ENCODE results near the gene CPLANE2.
"Not testable (repeated sequence)": the region's sequence is repeated elsewhere in the genome, so short reads cannot be mapped to it uniquely, and the experiment has no call there.

The CPLANE2 gene

DNA sequence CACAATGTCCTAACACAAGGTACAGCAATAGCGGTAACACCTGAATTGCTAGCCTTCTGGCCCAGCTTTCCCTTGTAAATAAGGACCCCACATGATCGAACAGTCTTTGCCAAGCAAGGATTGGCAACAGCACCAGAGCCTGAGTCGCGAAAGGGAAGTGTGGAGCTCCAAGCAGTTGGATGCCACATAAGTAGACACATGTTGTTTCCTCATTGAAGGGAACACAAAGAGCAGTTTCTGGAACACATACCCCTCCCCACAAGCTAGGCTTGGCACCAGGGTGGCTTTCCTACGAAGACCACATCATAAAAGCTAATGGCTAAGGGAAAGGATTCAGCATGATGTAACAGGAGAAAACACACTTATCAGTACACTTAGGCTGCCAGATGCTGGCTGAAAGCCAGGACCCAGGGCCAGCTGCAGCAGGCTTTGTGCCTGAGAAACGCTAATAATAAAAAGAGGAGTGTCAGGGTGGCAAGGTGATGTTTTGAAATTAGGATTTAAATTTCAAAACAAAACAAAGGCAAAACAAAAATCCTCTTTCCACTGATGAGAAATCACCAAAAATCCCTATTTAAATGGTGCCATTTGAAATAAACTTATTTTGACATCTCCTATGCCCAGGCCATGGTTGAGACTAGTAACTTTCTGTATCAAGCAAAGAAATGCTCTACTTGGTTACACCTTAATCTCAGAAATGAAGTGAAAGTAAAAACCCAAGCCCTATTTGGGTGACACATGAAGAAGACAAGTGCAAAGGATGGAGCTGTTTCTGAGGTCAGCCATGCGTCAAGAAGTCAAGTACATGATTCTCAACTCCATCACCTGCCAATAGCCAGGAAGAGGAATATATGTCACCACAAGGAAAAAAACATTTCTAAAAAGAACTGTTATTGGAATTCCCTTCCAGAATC lies 11.9 kb upstream of the CPLANE2 start:
- DNase-seq, result peak; percentile 100

DNA sequence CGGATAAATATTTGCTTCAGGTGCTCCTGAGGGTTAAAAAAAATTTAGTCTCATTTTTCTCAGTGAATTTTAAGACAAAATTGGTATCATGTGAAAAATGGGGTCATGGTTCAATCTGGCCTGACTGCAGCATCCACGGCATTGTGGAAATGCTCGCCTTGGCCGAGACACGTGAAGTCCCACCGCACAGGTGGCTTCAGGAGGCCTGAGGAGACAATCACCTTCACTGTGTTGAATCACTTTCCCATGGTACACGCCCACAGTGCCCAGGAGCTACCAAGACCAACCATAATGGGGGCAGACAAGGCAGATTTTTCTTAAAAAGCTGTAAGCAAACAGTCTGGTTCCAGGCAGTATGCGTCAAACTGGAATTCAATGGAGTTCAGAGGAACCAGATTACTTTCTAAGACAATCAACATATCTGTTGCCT lies 11.0 kb upstream of the CPLANE2 start:
- DNase-seq, result no peak

DNA sequence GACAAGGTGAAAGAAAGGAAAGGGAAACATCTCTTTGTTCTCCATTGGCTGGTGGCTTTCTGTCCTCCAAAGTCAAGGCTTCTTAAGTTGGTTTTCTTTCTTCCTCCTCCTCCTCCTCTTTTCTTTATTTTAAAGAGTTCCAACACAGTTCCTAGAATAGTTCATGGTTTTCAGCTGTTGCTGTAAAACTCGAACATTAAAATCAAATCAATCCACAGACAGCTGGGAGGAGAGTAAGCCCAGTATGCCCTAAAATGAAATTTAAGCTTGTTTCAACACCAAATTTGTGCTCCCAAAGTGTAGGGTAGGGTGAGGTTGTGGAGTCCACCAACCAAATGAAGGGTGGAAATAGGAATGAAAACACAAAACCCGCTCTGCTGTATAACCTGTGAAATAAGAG lies 10.5 kb upstream of the CPLANE2 start:
- no peak for DNase-seq

DNA sequence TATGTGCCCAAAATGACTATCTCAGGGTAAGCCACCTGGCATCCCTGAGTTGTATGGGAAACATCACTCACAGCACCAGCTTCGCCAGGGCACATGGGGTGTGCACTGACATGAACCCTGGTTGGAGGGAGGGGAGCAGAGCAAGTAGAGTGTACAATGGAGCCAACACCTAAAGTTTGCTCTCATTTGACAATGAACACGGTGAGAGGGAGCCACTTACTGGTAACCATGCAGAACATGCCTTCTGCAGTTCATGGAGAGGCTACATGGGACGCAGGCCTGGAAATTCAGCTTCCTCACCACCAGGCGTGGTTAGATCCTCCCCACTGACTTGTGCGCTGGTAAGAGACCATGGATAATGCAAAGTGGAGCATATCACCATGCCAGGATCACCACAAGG lies 10.0 kb upstream of the CPLANE2 start:
- DNase-seq, result no peak

DNA sequence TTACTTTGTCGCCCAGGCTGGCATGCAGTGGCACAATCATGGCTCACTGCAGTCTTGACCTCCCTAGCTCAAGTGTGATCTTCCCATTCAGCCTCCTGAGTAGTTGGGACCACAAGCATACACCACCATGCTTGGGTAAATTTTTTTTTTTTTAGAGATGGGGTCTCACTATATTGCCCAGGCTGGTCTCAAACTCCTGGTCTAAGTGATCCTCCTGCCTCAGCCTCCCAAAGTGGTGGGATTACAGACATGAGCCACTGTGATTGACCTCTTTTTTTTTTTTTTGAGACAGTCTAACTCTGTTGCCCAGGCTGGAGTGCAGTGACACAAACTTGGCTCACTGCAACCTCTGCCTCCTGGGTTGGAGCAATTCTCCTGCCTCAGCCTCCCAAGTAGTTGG lies 9.3 kb upstream of the CPLANE2 start:
- not testable (repeated sequence) for DNase-seq

DNA sequence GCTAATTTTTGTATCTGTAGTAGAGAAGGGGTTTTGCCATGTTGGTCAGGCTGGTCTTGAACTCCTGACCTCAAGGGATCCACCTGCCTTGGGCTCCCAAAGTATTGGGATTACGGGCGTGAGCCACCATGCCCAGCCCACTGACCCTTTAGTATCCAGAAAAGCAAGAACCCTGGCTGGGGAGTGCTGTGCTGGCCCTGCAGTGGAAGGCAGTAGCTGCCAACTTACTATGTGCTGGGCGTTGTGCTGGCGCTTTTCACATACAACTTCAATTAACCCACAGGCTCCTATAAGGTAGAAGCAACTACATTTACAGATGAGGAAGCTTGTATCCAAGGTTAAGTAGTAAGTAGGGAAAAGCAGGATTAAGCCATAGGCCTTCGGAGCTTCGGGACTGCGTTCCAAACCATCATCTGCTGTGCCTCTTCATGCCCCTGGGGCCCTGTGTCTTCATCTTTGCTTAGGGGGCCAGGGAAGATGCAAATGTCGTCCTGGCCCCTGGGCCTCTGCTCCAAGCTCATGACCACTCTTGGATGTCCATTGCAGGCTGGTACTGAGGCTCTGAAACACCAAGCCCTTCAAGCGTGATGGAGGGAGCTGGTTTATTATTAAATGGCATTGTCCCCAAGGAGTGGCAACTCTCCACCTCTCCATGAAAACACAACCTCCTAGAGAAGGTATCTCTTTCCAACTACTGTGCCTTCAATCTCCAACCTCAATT lies 8.7 kb upstream of the CPLANE2 start:
- no peak for DNase-seq

DNA sequence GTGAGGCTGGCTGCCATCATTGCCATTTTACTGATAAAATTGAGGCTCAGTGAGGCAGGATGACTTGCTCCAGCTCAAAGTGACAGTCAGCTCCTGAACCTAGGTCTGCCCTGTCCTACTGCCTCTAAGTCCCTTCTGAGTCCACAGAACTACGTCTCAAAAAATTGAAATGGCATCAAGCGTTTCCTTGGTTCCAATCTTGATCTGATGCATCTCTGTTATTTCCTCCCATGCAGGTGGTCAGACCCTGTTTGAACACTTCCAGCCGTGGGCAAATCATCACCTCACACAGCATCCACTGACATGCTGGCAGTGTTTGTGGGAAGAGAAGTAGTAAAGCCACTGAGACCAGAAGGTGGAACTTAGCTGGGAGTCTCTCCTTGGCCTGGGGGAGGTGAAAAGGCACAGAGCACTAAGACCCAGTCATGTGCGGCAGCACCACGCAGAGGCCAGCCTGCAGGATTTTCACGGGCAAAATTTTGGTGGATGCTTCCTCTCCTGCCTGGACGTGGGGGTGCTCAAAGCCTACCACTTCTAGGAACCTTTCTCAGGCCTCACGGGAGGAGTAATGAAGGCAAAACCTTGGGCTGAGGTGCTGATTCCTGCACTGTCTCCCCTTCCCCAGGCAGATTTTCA lies 7.8 kb upstream of the CPLANE2 start:
- no peak for DNase-seq

DNA sequence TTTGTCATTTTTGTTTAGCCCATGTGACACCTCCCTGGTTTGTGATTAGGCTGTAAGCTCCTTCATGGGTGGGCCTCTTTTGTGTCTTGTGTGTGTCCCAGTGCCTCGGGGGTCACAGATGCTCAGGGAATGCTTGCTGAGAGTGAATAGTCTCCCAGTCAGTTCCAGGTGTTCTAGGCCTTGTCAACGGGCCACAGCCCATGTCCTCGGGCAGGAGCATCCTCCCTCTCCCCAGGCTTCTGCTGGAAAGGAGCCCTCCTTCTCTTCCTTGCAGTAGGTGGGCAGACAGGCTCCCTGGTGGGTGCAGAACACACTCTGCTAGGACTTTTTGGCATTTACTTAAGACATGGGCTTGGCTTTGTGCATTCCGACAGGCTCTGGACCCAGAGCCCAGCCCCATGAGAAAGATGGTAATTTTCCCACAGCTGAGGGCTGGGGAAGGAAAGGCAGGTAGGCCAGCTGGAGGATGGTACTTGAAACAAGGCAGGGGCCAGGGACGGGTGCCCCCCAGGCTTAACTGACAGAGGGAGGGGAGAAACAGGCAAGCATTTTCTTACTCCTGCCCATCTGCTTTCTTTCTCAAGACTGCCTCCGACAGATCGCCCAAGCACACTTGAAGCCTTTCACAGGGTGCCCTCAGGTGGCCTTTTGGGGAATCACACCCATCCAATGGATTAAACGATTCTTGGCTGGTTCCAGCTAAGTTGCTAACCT lies 7.1 kb upstream of the CPLANE2 start:
- DNase-seq, result peak; percentile 73

DNA sequence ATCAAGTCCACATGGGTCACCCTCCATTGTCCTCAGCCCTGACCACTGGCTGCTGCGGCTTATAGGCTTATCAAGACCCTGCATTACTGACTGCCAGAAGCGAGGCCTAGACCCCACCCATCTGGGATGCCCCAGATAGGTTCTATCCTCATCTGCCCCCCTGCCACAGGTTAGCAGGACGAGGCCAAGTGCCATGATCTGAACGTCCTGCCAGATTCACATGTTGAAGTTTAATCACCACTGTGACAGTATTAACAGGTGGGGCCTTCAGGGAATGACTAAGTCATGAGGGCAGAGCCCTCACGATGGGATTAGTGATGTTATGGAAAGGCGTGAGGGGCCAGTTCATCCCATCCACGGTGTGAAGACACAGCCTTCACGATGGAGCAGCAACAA lies 6.2 kb upstream of the CPLANE2 start:
- no peak for DNase-seq

DNA sequence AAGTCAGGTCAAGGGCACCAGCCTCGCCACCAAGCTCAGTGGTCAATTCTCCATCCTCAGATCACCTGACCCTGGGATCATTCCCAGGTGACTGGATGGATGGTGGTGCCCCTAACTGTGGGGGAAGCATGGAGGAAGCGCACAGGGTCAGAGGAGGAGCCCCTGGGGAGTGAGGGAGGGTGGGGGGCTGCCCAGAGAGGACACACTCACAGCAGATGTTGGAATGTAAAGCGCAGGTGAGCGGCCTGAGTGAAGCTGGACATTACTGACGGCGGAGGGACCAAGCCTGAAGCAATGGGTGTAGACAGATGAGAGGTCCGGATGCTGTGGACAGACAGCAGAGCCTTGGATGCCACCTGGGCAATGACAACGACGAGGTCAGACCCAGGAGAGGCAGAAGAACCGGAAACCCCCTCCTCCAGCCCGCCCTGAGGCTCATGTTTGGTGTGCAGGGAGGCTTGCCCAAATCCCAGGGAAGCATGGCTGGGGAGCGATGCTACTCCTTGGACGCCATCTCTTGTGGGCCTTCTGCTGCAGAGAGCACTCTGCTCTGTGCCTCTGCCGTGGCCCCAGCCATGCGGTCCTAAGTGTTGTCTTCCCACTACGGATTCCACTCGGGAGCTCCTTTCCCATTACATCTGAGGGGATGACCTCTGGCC lies 5.7 kb upstream of the CPLANE2 start:
- DNase-seq, result no peak

DNA sequence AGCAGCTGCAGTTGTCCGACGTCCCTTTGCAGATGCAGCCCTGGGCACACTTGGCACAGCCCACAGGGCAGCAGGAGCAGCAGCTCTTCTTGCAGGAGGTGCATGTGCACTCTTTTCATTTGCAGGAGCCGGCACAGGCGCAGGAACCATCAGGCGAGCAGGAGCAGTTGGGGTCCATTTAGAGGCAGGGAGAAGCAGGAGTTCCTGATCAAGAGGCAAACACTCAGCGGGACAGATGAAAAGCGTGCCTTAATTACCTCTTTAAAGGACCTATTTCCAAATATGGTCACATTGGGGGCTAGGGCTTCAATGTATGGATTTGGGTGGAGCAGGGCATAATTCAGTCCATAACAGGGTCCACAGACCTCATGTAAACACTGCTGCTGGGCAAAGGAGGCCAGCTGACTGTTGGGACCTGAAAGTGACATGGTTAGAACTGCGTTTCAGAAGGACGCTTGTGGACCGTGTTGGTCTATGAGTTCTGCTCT lies 4.3 kb upstream of the CPLANE2 start:
- DNase-seq, result peak; percentile 43

DNA sequence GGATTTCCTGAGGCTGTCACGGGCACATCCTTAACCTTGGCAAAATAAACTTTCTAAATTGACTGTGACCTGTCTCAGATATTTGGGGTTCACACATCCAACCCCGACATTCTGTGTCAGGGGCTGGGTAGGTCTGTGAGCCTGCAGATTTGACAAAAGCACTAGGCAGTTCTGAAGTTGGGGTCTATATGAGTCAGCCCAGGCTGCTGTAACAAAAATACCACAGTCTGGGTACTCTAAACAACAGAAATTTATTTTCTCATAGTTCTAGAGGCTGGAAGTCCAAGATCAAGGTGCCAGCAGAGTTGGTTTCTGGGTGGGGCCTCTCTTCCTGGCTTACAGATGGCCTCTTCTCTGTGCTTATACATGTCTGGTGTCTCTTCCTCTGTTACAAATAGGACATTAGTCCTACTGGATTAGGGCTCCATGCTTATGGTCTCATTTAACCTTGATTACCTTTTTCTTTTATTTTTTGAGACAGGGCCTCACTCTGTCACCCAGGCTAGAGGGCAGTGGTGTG lies 3.0 kb upstream of the CPLANE2 start:
- DNase-seq, result no peak

DNA sequence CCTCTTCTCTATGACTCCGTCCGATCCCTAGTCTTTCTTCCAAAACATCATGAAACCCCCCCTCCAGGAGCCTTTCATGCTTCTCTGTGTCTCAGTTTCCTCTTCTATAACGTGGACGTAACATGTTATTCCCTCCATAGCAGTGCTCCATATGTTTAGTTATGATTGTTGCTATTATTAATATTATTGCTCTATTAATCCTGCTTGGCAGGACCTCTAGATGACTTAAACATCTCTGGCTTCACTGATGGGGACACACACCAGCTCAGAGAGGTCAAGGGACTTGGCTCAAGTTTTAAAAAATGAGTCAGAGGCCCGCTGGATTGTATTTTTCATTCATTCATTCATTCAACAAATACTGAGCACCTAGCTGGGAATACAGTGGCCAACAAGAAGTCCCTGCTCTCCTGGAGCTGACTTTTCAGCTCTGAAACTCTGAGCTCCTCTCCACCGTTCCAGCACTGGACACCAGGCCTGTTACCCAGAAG lies 404 bp upstream of the CPLANE2 start:
- no peak for DNase-seq

DNA sequence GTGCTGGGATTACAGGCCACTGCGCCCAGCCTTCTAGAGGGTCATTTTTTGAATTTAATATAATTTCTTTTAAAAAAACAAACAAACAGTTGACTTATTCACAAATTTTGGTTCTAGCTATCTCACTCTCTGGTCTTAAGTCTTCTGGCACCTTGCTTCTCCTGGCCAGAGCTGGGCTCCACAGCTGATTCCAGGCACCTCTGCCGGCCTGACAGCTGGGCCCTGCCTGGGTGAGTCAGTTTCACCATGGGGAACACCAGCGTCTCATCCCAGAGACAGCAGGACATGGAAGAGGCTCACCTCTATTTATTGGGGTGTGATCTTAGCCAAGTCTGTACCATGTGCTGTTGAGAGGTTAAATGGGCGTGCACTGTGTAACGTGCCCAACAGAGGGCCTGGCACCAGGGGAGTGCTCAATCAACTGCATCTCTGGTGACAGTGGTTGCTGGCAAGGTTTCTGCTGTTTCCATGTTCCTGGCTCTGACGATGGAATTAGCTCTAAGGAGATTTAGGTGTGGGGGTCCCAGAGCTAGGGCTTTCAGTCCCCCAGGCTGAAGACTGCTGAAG lies 956 bp downstream of the CPLANE2 start:
- peak; percentile 91 for DNase-seq

DNA sequence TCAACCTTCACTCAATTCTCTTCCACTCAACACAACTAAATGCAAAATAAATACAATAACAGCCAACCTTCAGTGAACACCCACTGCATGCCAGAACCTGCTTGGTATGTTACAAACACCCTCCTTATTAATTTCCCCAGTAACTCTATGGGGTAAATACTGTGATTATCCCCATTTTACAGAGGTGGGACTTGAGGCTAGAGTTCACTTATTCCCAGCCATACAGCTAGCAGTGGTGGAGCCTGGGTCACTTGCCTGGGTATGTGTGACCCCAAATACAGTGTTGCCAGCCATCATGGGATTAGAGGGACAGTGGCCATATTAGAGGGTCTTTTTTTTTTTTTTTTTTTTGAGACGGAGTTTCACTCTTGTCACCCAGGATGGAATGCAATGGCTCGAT lies 1.6 kb downstream of the CPLANE2 start:
- no peak for DNase-seq

DNA sequence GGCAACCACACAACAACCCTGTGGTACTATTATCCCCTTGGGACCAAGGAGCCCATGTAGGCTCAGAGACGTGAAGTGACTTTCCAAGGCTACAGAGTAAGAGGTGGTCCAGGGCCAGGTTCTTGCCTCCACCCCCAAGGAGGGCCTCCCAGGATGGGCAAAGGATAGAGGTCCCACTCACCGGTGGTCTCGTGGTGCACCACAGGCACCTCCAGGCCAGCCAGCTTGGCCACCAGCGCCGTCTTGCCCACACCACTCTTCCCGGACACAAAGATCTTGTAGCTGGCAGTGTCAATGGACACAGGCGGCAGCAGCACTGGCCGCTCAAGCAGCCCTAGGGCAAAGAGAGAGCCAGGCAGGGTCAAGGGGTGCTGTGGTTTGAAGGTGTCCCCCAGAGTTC lies 3.6 kb downstream of the CPLANE2 start:
- DNase-seq, result no peak

DNA sequence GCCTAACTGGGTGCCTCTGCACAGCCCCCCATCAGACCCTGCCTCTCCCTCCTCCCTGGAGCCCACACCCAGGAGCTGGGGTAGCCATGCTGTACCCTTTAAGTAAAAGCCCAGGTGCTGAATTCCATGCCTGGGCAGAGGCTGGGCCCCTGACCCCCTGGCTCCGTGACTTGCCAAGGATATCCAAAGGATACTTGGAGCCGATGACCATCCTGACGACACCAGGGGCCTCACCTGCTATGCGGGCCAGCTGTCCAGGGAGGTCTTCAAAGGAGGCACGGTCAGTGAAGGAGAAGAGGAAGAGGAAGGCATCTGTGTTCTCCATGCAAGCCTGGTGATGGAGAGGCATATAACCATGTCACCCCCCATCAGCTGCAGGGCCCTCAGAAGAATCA lies 4.7 kb downstream of the CPLANE2 start:
- no peak for DNase-seq

DNA sequence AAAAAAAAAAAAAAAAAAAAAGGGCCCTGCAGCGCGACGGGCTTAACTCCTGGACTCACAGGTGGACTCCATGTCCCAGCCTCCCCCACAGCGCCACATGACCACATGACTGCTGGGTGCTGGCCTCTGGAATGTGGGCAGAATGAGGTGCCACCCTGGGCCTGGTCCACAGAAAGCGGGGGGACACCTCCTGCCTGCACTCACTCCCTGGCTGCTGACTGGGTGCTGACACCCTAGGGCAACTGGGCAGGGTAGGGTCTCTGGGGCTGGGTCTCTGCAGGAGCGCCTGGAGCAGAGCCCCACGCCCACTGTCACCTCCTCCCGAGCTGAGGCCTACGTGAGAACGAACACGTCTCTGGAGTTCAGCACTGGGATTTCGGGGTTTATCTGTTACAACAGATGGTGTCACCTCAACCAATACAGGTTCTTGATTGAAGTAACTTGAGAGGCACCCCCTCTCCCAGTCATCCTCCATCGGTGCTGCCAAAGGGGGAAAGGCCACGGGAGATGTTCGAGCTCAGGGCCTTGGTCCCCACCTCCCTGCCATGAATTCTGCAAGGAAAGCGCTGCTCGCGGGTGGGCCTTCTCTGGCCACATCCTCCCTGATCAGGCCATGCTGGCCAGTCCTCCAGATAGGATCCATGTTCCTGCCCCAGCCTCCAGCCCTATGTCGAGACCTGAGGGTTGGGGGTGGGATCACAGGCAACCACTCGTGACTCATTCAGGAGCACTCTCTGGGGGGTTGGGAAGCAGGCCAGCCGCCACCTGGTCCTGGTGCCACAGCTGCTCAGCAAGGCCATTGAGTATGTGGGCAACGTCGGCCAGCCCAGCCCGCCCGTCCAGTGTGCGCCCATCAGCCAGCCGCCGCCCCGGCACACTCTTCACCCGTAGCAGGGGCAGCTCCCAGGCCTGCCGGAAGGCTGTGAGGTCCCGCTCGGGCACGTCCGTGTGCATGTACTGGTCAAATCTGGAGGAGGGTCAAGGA lies 5.4 kb downstream of the CPLANE2 start:
- no peak for DNase-seq

DNA sequence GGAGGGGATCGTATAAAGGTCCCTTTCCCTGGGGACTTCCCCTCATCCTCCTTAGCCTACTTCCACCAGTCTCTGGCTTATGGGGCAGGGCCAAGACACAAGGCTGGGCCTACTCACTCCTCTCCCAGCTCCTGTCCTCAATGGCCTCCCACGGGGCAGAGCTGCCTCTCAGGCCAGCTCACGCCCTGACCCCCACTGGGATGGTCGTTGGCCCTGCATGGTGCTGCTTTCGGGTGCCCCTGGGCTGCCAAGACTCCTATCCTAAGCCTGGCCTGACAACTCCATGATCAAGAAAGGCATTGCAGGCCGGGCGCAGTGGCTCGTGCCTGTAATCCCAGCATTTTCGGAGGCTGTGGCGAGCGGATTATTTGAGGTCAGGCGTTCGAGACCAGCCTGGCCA lies 6.2 kb downstream of the CPLANE2 start:
- no peak for DNase-seq
